LNCaP clone FGC (cell line): ENCODE data around the gene BRIP1.

Experiments
- DNase-seq: peaks from one replicate; pipeline ENCODE4 v3.0.0-alpha.2; 2011; ENCODE audit warnings: low read depth
- H3K4me3 ChIP-seq: 2 replicates; pipeline ENCODE4 v1.5.1; 2011; ENCODE audit warnings: mild to moderate bottlenecking, low read depth, low read length, control low read depth
- CTCF ChIP-seq: IDR thresholded peaks from 2 replicates; pipeline ENCODE4 v1.5.1; 2012; ENCODE audit warnings: mild to moderate bottlenecking; ENCODE audit not compliant: control insufficient read depth, insufficient read depth; ENCODE audit errors: extremely low read depth

The BRIP1 gene

DNA sequence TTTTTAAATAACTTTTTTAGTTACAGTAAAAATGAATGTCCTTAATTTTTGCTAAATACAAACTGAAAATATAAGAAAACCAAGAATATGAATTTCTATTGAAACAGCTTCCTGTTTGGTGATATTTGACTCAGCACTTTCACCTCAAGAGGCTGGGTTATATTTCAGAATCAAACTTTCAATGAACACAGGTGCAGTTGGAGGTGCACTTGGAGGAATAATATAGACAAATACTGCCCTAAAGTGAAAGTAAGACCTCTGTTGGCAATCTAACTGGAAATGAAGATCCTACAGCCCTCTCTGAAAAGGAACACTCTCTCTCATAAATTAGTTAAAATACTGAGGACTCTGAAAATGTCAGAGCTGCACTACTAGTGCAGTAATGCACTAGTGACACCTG is 106.2 kb downstream of the BRIP1 start:
- no peak for DNase-seq
- no peak overlapping the region for H3K4me3 ChIP-seq
- no peak for TF ChIP-seq CTCF

DNA sequence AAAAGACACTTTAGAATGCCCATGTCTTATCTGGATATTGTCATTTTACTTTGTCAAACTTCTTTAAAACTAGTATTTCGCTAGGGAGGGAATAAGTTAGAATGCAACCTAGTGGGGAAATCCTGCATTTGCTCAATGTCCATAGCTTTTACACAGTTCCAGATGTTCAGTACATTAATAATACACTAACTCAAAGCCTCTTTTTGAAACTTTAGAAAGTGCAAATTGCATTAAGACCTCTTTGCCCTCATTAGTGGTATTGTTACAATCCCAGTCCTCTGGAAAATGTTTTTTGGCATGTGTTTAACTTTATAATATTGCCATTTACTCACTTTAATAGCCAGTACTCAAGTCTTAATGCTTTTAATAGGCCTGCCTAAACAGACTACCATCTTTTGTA is 106.8 kb downstream of the BRIP1 start:
- DNase-seq = no peak

DNA sequence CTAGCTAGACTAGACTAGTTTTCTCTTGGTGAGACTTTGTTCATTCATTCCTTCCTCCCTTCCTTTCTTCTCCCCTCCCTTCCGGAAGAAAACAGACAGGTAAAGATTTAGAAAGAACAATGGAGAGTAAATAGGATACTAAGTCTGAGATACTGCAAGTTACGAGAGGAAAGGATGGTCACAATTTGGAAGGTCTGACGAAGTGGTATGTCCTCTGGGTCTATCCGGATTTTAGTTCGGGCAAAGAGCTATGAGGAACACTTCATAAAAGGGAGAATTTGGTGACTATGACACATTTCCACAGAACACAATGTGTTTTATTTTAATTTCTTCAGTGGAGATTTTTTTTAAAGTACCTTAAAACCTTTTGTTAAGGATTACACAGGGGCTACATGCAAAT is 107.7 kb downstream of the BRIP1 start:
- TF ChIP-seq CTCF = no peak
- H3K4me3 ChIP-seq = no peak overlapping the region
- DNase-seq = no peak

More for the DNA sequence above, 106.8 kb downstream of the BRIP1 start:
- H3K4me3 ChIP-seq = no peak overlapping the region
- TF ChIP-seq CTCF = no peak

- DNase-seq = no peak
- TF ChIP-seq CTCF = no peak
- H3K4me3 ChIP-seq = no peak overlapping the region
Measured at GRCh38 chr17:61755078-61755477, 108.2 kb downstream of the BRIP1 start.

GRCh38 chr17:61754124-61754523 is 109.2 kb downstream of the BRIP1 start:
- no peak overlapping the region for H3K4me3 ChIP-seq
- DNase-seq = no peak
- TF ChIP-seq CTCF = no peak

- TF ChIP-seq CTCF = no peak
- H3K4me3 ChIP-seq = no peak overlapping the region
- no peak for DNase-seq
Measured at GRCh38 chr17:61753696-61754095, 109.6 kb downstream of the BRIP1 start.

GRCh38 chr17:61750656-61751055 is 112.7 kb downstream of the BRIP1 start:
- TF ChIP-seq CTCF = no peak
- H3K4me3 ChIP-seq = no peak overlapping the region
- DNase-seq = no peak
